SK-N-SH (cell line): ENCODE measurements around the gene MIOX. TPM values are rescaled to one million over a fixed set of nuclear protein-coding genes. Genes with fewer than 3 reads are reported as not detected.

Source experiments
- CTCF ChIA-PET: fragments of 300-600, 350-600 bp; formaldehyde crosslinking; extraction: SDS; loops from one replicate; lab custom pipeline; 2021; lab: Yijun Ruan, JAX
- POLR2A ChIA-PET: fragments of 350-600 bp; sonication (Branson Sonifier 250); formaldehyde crosslinking; extraction: SDS; loops from one replicate; lab custom pipeline; 2020; ENCODE audit warnings: antibody characterized with exemption, inconsistent platforms; lab: Yijun Ruan, JAX
- DNase-seq: peaks from one replicate; pipeline ENCODE4 v3.0.0; 2012
- H2AFZ ChIP-seq: fragments of 200-600 bp; sonication (generic); 2 replicates; pipeline ENCODE4 v1.8.1; 2016; ENCODE audit warnings: antibody characterized with exemption, mild to moderate bottlenecking, low read depth
- H3F3A ChIP-seq: fragments of 200-600 bp; sonication (generic); replicated peaks from 2 replicates; pipeline ENCODE3; 2016; ENCODE audit warnings: antibody characterized with exemption, mild to moderate bottlenecking; ENCODE audit not compliant: insufficient read depth
- H3K27ac ChIP-seq, 2 experiments: fragments of 200-500 bp in 1 of 2; fragments of 200-600 bp in 1 of 2; sonication (Bioruptor generic) in 1 of 2; sonication (generic), shearing (Covaris generic) in 1 of 2; 2 replicates each; pipeline versions ENCODE4 v1.5.1 to v1.6.1; 2014 to 2016; ENCODE audit warnings: low read depth in 2 of 2, inconsistent platforms in 1 of 2, low read length in 1 of 2, mild to moderate bottlenecking in 1 of 2, mixed read lengths in 1 of 2
- H3K27me3 ChIP-seq: fragments of 200-600 bp; sonication (generic), shearing (Covaris generic); 2 replicates; pipeline ENCODE4 v1.6.1; 2016; ENCODE audit warnings: mixed run types; ENCODE audit not compliant: insufficient read depth
- H3K36me3 ChIP-seq, 2 experiments: fragments of 200-500 bp in 1 of 2; fragments of 200-600 bp in 1 of 2; sonication (Bioruptor generic) in 1 of 2; sonication (generic) in 1 of 2; replicated peaks in 1 of 2; 2 replicates each; pipeline versions ENCODE3 to v1.5.1; 2014 to 2016; ENCODE audit warnings: low read length in 1 of 2, mild to moderate bottlenecking in 1 of 2; ENCODE audit not compliant: insufficient read depth in 2 of 2, control insufficient read depth in 1 of 2
- H3K4me1 ChIP-seq, 2 experiments: fragments of 200-500 bp in 1 of 2; fragments of 200-600 bp in 1 of 2; sonication (Bioruptor generic) in 1 of 2; sonication (generic), shearing (Covaris generic) in 1 of 2; 2 replicates each; pipeline versions ENCODE4 v1.5.1 to v1.6.1; 2014 to 2016; ENCODE audit warnings: low read depth in 1 of 2, low read length in 1 of 2, mixed run types in 1 of 2; ENCODE audit not compliant: insufficient read depth in 2 of 2, control insufficient read depth in 1 of 2
- H3K4me2 ChIP-seq: fragments of 200-600 bp; sonication (generic), shearing (Covaris generic); 2 replicates; pipeline ENCODE4 v1.6.1; 2017; ENCODE audit warnings: mixed run types
- H3K4me3 ChIP-seq, 2 experiments: fragments of 200-500 bp in 1 of 2; fragments of 200-600 bp in 1 of 2; sonication (Bioruptor generic) in 1 of 2; sonication (generic), shearing (Covaris generic) in 1 of 2; 2 replicates each; pipeline versions ENCODE4 v1.5.1 to v1.8.1; 2014 to 2016; ENCODE audit warnings: low read depth in 2 of 2, inconsistent platforms in 1 of 2, low read length in 1 of 2, mild to moderate bottlenecking in 1 of 2, mixed read lengths in 1 of 2, moderate library complexity in 1 of 2
- H3K79me2 ChIP-seq: fragments of 200-600 bp; sonication (generic); 2 replicates; pipeline ENCODE4 v1.8.1; 2017; ENCODE audit warnings: mild to moderate bottlenecking; ENCODE audit not compliant: insufficient read depth
- H3K9ac ChIP-seq: fragments of 200-600 bp; sonication (generic); 2 replicates; pipeline ENCODE4 v1.6.1; 2017; ENCODE audit warnings: mixed run types
- H3K9me2 ChIP-seq: fragments of 200-600 bp; sonication (generic); 2 replicates; pipeline ENCODE4 v1.6.1; 2017; ENCODE audit warnings: mixed run types
- H3K9me3 ChIP-seq: fragments of 200-600 bp; sonication (generic); 2 replicates; pipeline ENCODE4 v1.6.1; 2017; ENCODE audit warnings: mixed run types, mild to moderate bottlenecking, moderate library complexity
- H4K20me1 ChIP-seq: fragments of 200-600 bp; sonication (generic); 2 replicates; pipeline ENCODE4 v1.6.1; 2017; ENCODE audit warnings: mild to moderate bottlenecking, mixed run types; ENCODE audit not compliant: insufficient read depth
- ELF1 ChIP-seq: IDR thresholded peaks from 2 replicates; pipeline ENCODE4 v1.4.0; 2012
- EZH2phosphoT487 ChIP-seq: fragments of 200-600 bp; sonication (generic); IDR thresholded peaks from 2 replicates; pipeline ENCODE4 v1.6.1; 2017; ENCODE audit warnings: low read depth, mixed run types, mild to moderate bottlenecking, antibody characterized with exemption, moderate library complexity, borderline replicate concordance
- FOSL2 ChIP-seq: IDR thresholded peaks from 2 replicates; pipeline ENCODE4 v1.4.0; 2012; ENCODE audit warnings: low read depth, mild to moderate bottlenecking, moderate library complexity, borderline replicate concordance
- GABPA ChIP-seq: IDR thresholded peaks from 2 replicates; pipeline ENCODE4 v1.4.0; 2012; ENCODE audit warnings: low read depth, mild to moderate bottlenecking
- MEF2A ChIP-seq: IDR thresholded peaks from 2 replicates; pipeline ENCODE4 v1.4.0; 2012; ENCODE audit warnings: low read depth, borderline replicate concordance
- MXI1 ChIP-seq: IDR thresholded peaks from 2 replicates; pipeline ENCODE4 v1.6.1; 2012; ENCODE audit warnings: mild to moderate bottlenecking, low read depth, low read length, improper control_type of control experiment
- NRF1 ChIP-seq: IDR thresholded peaks from 2 replicates; pipeline ENCODE4 v1.6.1; 2012; ENCODE audit warnings: low read depth, mild to moderate bottlenecking, low read length
- RCOR1 ChIP-seq: fragments of 150-350 bp; IDR thresholded peaks from 2 replicates; pipeline ENCODE4 v1.6.1; 2017; ENCODE audit warnings: antibody characterized with exemption, low read length
- RXRA ChIP-seq: IDR thresholded peaks from 2 replicates; pipeline ENCODE4 v1.4.0; 2012; ENCODE audit warnings: low read depth, mild to moderate bottlenecking, borderline replicate concordance
- WGBS: methylation state at CpG from one replicate; pipeline ENCODE4 v1.1.6; 2017; ENCODE audit warnings: low lambda C conversion rate; 5-methylcytosine and 5-hydroxymethylcytosine counted together
- polyA plus RNA-seq, 3 experiments: library from polyadenylated mRNA; depleted of rRNA; stranded (reverse); fragments of >200 nt; gene quantifications; 2 replicates each; pipeline ENCODE4 v1.2.3, GENCODE V29; 2012
- TF ChIP-seq, protein P1 (sequence below): IDR thresholded peaks from 2 replicates; pipeline ENCODE4 v1.4.0; 2012; ENCODE audit warnings: low read depth, borderline replicate concordance
- TF ChIP-seq, protein P2 (sequence below): fragments of 150-350 bp; IDR thresholded peaks from 2 replicates; pipeline ENCODE4 v1.6.1; 2016; ENCODE audit warnings: mild to moderate bottlenecking, low read depth, low read length
- TF ChIP-seq, protein P3 (sequence below): fragments of 150-350 bp; IDR thresholded peaks from 2 replicates; pipeline ENCODE4 v1.6.1; 2017; ENCODE audit warnings: antibody characterized with exemption, low read length, low read depth, borderline replicate concordance
- TF ChIP-seq, protein P4 (sequence below): IDR thresholded peaks from 2 replicates; pipeline ENCODE4 v1.4.0; 2012; ENCODE audit warnings: low read depth

MIOX gene
- polyA plus RNA-seq, 1 of the 3 experiments (the other 2 are of a cell fraction), result 0.05 TPM

DNA sequence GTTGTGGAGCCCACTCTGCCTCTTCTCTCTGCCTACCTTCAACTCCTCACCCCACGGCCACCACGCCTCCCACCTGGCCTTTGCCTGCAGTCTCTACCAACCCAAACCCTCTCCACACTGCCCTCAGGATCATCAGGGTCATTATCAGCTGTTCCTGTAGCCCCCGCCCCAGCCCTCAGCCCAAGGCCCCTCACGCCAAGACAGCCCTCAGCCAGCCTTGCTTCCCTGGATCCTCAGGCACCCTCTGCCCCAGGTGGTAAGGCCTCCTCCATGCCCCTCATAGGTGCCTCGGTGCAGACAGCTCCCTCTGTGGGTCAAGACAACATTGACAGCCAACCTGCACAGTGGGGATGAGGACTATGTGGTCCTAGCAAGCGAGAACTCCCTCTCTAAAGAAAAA lies 13.6 kb upstream of the MIOX start (continued):
- TF ChIP-seq, protein P1, sequence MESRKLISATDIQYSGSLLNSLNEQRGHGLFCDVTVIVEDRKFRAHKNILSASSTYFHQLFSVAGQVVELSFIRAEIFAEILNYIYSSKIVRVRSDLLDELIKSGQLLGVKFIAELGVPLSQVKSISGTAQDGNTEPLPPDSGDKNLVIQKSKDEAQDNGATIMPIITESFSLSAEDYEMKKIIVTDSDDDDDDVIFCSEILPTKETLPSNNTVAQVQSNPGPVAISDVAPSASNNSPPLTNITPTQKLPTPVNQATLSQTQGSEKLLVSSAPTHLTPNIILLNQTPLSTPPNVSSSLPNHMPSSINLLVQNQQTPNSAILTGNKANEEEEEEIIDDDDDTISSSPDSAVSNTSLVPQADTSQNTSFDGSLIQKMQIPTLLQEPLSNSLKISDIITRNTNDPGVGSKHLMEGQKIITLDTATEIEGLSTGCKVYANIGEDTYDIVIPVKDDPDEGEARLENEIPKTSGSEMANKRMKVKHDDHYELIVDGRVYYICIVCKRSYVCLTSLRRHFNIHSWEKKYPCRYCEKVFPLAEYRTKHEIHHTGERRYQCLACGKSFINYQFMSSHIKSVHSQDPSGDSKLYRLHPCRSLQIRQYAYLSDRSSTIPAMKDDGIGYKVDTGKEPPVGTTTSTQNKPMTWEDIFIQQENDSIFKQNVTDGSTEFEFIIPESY, result no peak
- no peak for TF ChIP-seq MEF2A
- TF ChIP-seq, protein P2, sequence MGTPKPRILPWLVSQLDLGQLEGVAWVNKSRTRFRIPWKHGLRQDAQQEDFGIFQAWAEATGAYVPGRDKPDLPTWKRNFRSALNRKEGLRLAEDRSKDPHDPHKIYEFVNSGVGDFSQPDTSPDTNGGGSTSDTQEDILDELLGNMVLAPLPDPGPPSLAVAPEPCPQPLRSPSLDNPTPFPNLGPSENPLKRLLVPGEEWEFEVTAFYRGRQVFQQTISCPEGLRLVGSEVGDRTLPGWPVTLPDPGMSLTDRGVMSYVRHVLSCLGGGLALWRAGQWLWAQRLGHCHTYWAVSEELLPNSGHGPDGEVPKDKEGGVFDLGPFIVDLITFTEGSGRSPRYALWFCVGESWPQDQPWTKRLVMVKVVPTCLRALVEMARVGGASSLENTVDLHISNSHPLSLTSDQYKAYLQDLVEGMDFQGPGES, result no peak
- TF ChIP-seq, protein P3, sequence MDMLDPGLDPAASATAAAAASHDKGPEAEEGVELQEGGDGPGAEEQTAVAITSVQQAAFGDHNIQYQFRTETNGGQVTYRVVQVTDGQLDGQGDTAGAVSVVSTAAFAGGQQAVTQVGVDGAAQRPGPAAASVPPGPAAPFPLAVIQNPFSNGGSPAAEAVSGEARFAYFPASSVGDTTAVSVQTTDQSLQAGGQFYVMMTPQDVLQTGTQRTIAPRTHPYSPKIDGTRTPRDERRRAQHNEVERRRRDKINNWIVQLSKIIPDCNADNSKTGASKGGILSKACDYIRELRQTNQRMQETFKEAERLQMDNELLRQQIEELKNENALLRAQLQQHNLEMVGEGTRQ, result no peak
- TF ChIP-seq FOSL2, result no peak
- TF ChIP-seq ELF1, result no peak
- TF ChIP-seq EZH2phosphoT487, result no peak
- no peak for TF ChIP-seq GABPA
- TF ChIP-seq NRF1, result no peak
- no peak for TF ChIP-seq RXRA

DNA sequence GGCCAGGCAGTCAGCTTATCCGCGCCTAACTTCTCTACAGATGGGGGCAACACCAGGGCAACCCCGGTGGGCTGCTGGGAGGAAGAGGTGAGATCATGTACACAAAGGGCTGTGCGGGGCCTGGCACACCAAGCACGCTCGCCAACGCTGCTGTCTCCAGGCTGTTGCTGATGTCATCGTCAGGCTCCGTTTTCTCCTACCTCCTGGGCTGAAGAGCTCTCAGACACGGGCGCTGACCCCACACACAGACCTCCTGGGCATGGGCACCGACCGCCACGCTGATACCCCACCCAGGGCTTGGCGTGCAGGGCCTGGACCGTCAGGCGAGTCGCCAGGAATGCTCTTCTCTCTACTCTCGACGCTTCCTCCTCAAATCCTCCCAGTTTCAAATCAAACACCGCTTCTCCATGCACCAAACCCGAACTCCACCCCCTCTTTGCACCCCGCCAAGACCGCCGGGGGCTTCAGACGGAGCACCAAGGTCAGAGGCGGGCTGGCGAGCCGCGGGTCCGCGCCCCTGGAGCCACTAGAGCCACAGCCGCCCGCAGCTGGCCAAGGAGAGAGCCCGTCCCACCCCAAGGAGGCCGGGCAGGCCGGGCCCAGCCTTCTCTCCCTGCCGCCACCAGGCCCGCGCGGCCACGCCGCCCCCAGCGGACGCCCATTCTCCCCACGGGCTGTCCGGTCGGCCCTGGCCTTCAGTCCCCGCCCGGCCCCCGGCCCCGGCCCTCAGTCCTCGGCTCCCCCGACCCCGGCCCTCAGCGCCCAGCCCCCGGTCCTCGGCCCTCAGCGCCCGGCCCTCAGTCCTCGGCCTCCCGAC lies 12.6 kb upstream of the MIOX start:
- Histone ChIP-seq H3K27ac (peak overlapping the region in 1 of 2 experiments; percentile 38; a peak in 2 of 4 replicates), H4K20me1 (peaks cover 52% of the 10 kb centered on the region), H3F3A (no peaks in the 10 kb centered on the region), H3K9me2 (no peaks in the 10 kb centered on the region), H3K79me2 (peaks cover 53% of the 10 kb centered on the region)
- POLR2A ChIA-PET, result interaction anchor here (1.0 to 1.3 kb wide), 2 partner anchors 36 to 51 kb away, joined by 3 to 8 read pairs; partner anchors contain the start of gene SCO2
- TF ChIP-seq RCOR1 (no peak), MXI1 (peak; percentile 55)
- TF ChIP-seq, protein P4, sequence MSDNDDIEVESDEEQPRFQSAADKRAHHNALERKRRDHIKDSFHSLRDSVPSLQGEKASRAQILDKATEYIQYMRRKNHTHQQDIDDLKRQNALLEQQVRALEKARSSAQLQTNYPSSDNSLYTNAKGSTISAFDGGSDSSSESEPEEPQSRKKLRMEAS, result peak; percentile 5; the same call in 1 of the 2 replicates
- TF ChIP-seq, all 33 proteins: peak for 2
- Histone ChIP-seq H2AFZ (no peak overlapping the region), H3K9me3 (no peaks in the 10 kb centered on the region), H3K4me1 (peaks cover 4 to 39% of the 10 kb centered on the region in 2 experiments; a peak in 2 of 4 replicates), H3K27me3 (no peaks in the 10 kb centered on the region), H3K4me2 (peak overlapping the region; percentile 87), H3K36me3 (peaks cover 0 to 2% of the 10 kb centered on the region in 2 experiments), H3K9ac (peak overlapping the region; percentile 64), H3K4me3 (peak overlapping the region; percentile 77 to 88)
- DNase-seq, result peak; percentile 81
- CTCF ChIA-PET, result interaction anchor here (1.2 to 5.1 kb wide), 2 partner anchors 24 to 230 kb away, joined by 3 to 24 read pairs; no protein-coding TSS in a partner anchor
- 7% methylated on average over 5 of the region's 62 CpGs for WGBS
